Stimulated activated memory B cell treated with anti-CD40 and anti-IgM and Interleukin-4, amounts not matched to agents 10 μg/mL and 1 μg/mL and 100 μg/mL, for 72 hours (primary cell): ENCODE measurements around the gene SMAD9.

Experiments used
- ATAC-seq: fragments of 150-1000 bp; cut with Tn5 transposase; 2 replicates; pipeline ENCODE4 v1.10.0; 2021
- H3K27ac Mint-ChIP-seq: one replicate; pipeline ENCODE4 v1.8.0; 2022; ENCODE audit warnings: mild to moderate bottlenecking, mixed read lengths
- H3K27me3 Mint-ChIP-seq: one replicate; pipeline ENCODE4 v1.8.0; 2022; ENCODE audit warnings: mixed read lengths
- H3K36me3 Mint-ChIP-seq: one replicate; pipeline ENCODE4 v1.8.0; 2022; ENCODE audit warnings: mixed read lengths
- H3K4me1 Mint-ChIP-seq: one replicate; pipeline ENCODE4 v1.8.0; 2022; ENCODE audit warnings: mixed read lengths
- H3K4me3 Mint-ChIP-seq: one replicate; pipeline ENCODE4 v1.8.0; 2022; ENCODE audit warnings: mild to moderate bottlenecking, moderate library complexity, mixed read lengths
- H3K9me3 Mint-ChIP-seq: one replicate; pipeline ENCODE4 v1.8.0; 2022; ENCODE audit warnings: mixed read lengths

The SMAD9 gene

DNA sequence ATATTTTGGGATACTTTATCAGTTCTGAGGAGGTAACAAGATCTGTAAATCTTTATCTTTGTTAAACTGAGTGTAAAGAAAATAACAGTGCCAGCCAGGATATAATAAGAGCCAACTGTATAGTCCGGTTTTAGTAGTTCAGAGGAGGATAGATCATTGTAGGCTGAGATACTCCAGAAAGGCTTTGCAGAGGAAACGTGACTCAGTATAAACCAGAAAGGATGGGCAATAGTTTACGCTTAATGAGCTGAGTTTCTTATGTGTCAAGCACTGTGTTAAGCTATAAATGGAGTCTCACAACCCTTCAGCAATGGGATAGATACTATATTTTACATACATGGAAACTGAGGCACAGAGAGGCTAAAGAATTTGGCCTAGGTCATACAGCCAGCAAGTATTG is 97.3 kb downstream of the SMAD9 start:
- Mint-ChIP-seq H3K36me3 (peaks cover 12% of the 10 kb centered on the region), H3K4me3 (no peak overlapping the region), H3K27me3 (no peaks in the 10 kb centered on the region), H3K4me1 (peaks cover 38% of the 10 kb centered on the region), H3K27ac (no peak overlapping the region), H3K9me3 (no peaks in the 10 kb centered on the region)
- no peak for ATAC-seq

DNA sequence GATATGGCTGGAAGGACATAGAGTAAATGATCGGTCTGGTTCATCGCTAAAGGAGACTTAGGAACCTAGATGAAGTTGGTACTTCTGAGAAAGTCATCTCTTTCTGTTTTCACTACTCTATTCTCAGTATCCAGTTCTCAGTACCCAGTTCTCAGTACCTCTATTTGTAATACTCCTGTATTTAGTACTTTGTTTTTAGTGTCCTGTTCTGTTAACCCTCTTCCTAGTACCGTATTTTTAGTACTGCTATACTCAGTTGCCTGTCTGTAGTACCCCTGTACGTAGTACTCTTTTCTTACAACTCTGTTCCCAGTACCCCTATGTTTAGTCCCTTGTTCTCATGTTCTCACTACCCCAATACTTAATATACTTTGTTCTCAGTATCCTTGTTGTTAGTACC is 99.8 kb downstream of the SMAD9 start:
- Mint-ChIP-seq H3K9me3 (no peaks in the 10 kb centered on the region), H3K27ac (peak overlapping the region; percentile 70), H3K36me3 (peaks cover 11% of the 10 kb centered on the region), H3K4me3 (peak overlapping the region; percentile 87), H3K27me3 (peaks cover 4% of the 10 kb centered on the region), H3K4me1 (peaks cover 38% of the 10 kb centered on the region)
- ATAC-seq, result peak; percentile 58

DNA sequence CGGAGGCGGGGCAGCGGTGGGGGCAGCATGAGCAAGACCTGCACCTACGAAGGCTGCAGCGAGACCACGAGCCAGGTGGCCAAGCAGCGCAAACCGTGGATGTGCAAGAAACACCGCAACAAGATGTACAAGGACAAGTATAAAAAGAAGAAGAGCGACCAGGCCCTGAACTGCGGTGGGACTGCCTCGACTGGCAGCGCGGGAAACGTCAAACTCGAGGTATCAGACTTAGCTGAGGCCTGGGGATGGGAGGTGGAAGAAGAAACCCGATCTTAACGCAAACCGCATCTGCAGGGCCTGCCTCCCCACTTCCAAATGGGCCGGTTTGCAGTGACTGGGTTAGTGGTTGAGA is 100.3 kb downstream of the SMAD9 start:
- H3K4me3 Mint-ChIP-seq, result peak overlapping the region; percentile 87
- peaks cover 38% of the 10 kb centered on the region for H3K4me1 Mint-ChIP-seq
- peak overlapping the region; percentile 70 for H3K27ac Mint-ChIP-seq
- H3K9me3 Mint-ChIP-seq, result no peaks in the 10 kb centered on the region
- ATAC-seq, result peak; percentile 25
- peaks cover 9% of the 10 kb centered on the region for H3K27me3 Mint-ChIP-seq
- H3K36me3 Mint-ChIP-seq, result peaks cover 6% of the 10 kb centered on the region

DNA sequence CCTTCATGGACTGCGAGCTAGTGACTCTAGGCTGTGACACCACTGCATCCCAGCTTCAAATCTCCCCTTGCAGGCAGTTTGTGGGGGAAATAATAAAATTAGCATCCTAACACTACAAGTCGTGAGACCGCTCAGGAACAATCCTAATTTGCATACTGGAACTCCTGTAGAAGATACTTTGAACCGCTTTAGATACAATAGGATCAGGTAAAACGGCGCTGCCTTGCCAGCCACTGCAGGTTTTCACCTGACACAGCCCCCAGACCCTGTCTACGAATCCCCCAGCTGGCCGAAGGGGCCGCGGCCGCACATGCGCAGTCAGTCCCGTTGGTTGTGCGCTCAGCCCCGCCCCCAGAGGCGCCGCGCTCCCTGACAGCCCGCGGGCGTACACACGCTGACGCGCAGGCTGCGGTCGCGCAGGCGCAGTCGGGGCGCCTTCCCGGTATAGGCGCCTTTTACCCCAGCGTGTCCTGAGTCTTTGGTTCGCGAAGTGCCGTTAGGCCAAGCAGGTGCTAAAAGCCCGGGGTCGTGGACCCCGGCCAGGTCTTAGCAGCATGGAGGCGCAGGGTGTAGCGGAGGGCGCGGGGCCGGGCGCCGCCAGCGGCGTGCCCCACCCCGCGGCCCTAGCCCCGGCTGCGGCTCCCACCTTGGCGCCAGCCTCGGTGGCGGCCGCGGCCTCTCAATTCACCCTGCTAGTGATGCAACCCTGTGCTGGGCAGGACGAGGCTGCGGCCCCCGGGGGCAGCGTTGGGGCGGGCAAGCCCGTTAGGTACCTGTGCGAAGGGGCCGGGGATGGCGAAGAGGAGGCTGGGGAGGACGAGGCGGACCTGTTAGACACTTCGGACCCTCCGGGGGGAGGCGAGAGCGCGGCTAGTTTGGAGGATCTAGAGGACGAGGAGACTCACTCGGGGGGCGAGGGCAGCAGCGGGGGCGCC is 101.0 kb downstream of the SMAD9 start, which contains the start of gene RFXAP:
TSS of gene RFXAP (plus strand) at position 419 of the 935 bp plus-strand sequence. CDS start at position 555, 136 bp downstream.
- Mint-ChIP-seq H3K27me3 (peaks cover 15% of the 10 kb centered on the region), H3K36me3 (peaks cover 5% of the 10 kb centered on the region), H3K4me1 (peaks cover 38% of the 10 kb centered on the region), H3K9me3 (no peaks in the 10 kb centered on the region), H3K27ac (peak within 1 kb of the TSS; percentile 70), H3K4me3 (peak within 1 kb of the TSS; percentile 87)
- ATAC-seq, result peak; percentile 97

DNA sequence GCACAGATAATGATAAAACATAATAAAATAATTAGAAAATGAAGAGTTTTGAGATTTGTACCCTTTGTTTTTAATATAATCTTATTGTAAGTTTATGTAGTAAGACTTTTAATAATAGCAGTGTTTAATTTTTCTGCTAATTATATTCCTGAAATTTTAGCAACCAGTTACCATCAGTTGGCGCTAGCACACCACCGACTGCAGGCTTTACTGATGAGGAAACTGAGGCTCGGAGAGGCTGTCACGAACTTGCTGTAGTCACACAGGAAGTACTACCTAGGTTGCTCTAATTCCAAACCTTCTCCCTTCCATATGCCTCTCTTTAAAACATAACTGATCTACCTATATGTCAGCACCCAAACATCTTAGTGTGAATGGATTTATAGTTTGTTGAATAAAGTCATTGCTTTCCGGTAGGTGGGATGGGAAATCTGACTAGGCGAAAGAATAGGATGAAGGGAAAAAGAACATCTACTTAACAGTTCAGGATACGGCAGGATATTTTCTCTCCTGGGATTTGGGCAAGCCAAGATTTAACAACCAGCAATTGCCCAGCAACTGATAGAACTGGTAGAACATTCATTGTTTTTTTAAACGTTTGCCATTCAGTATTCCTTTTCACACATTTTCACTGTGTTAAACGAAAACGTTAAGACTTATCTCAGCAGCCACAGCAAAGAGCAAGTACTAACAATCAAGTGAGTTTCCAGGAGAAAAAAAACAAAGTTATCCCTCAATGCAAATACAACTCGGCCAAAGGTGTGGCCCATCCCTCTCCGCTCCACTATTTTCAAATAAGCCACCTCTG is 101.8 kb downstream of the SMAD9 start:
- H3K27ac Mint-ChIP-seq, result peak overlapping the region; percentile 70
- peak overlapping the region; percentile 87 for H3K4me3 Mint-ChIP-seq

DNA sequence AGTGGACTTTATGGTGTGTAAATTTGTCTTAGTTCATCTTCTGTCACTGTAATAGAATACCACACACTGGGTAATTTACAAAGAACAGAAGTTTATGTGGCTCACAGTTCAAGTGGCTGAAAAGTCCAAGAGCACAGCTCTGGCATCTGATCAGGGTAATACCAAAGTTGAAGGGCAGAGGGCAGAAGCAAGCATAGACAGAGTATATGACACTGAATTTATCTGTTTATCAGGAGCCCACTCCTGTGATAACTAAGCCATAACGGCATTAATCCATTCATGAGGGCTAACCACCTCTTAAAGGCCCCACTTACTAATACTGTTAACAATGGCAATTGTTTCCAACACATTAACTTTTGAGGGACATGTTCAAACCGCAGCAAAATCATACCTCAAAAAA is 105.0 kb downstream of the SMAD9 start:
- H3K4me3 Mint-ChIP-seq, result no peak overlapping the region
- no peaks in the 10 kb centered on the region for H3K9me3 Mint-ChIP-seq
- peaks cover 53% of the 10 kb centered on the region for H3K27me3 Mint-ChIP-seq
- H3K36me3 Mint-ChIP-seq, result no peaks in the 10 kb centered on the region
- no peak overlapping the region for H3K27ac Mint-ChIP-seq
- peaks cover 19% of the 10 kb centered on the region for H3K4me1 Mint-ChIP-seq
- no peak for ATAC-seq

More for the DNA sequence above, 101.8 kb downstream of the SMAD9 start:
- H3K36me3 Mint-ChIP-seq, result peaks cover 3% of the 10 kb centered on the region
- H3K4me1 Mint-ChIP-seq, result peaks cover 34% of the 10 kb centered on the region
- peaks cover 24% of the 10 kb centered on the region for H3K27me3 Mint-ChIP-seq
- peak; percentile 1 for ATAC-seq
- no peaks in the 10 kb centered on the region for H3K9me3 Mint-ChIP-seq

DNA sequence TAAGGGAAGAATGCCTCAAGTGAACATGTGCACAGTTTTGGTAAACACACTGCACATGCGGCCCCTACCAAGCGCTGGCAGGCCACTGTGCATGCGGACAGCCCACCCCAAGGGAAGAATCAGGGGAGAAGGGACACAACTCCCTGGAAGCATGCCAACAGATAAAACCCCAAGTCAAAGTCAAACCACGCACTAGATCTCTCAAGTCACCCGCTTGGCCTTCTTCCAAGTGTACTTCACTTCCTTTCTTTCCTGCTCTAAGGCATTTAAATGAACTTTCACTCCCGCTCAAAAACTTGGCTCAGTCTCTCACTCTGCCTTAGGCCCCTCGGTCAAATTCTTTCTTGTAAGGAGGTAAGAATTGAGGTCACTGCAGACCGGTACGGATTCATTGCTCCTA is 105.6 kb downstream of the SMAD9 start:
- Mint-ChIP-seq H3K9me3 (no peaks in the 10 kb centered on the region), H3K36me3 (no peaks in the 10 kb centered on the region), H3K27ac (no peak overlapping the region), H3K4me3 (no peak overlapping the region), H3K4me1 (peaks cover 13% of the 10 kb centered on the region), H3K27me3 (peaks cover 59% of the 10 kb centered on the region)
- ATAC-seq, result no peak

DNA sequence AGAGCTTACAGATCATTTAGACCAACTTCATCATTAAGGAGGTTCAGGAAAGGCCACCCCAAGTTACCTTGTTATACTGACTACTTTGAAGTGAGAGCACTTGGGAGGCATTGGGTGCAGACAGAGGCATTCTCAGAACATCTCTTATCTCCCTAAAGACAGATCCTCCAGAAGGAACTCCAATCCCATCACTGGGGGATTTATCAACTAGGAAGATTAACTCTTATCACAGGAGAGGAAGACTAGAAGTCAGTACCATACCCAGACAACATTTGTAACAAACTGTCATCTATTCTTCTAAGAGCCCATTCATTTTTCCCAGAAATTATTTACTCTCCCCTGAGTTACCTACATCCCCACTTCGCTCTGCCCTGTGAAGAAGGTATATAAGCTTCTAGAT is 106.8 kb downstream of the SMAD9 start:
- Mint-ChIP-seq H3K27me3 (peaks cover 59% of the 10 kb centered on the region), H3K9me3 (no peaks in the 10 kb centered on the region)

DNA sequence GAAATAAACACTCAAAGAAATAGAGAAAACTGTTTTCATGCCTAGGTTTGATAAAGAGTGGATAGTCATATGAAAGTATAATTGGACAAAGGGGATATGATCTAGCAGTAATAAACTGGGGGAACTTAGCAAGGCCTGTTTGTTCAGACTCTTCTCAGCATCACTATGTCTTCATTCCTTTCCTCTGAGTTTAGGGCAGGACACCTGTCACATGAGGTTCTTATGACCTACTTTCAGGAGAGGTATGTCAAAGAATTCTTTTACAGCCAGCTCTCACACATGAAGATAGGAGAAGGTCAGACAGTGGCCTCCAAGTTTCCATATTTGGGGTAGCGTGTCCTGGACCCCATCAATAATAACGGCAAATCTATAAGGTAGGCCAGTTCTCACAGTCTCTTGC is 112.4 kb downstream of the SMAD9 start:
- Mint-ChIP-seq H3K4me3 (no peak overlapping the region), H3K36me3 (no peaks in the 10 kb centered on the region), H3K27me3 (peaks cover 31% of the 10 kb centered on the region), H3K4me1 (peaks cover 19% of the 10 kb centered on the region), H3K27ac (no peak overlapping the region), H3K9me3 (no peaks in the 10 kb centered on the region)
- no peak for ATAC-seq

More for the DNA sequence above, 106.8 kb downstream of the SMAD9 start:
- H3K36me3 Mint-ChIP-seq, result no peaks in the 10 kb centered on the region
- peaks cover 2% of the 10 kb centered on the region for H3K4me1 Mint-ChIP-seq
- ATAC-seq, result no peak
- no peak overlapping the region for H3K4me3 Mint-ChIP-seq
- H3K27ac Mint-ChIP-seq, result no peak overlapping the region

DNA sequence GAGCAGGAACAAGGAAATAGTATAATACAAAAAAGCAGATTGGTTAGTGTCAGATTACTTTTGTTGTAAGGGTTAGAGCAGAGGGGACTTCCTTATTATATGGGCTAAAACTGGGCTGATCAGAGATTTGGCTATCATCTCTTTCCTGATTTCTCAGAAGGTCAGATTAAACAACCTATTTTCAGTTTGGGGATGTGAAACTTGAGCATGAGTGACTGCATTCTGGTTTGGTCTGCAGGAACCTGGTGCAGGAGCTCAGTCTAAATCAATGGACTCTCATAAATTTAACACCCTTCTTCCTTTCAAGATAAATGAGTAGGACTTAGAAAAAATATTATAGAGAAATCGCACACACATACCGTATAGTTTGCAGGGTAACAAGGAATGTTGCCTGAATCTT is 113.9 kb downstream of the SMAD9 start:
- ATAC-seq, result peak; percentile 78
- Mint-ChIP-seq H3K4me1 (peaks cover 19% of the 10 kb centered on the region), H3K36me3 (no peaks in the 10 kb centered on the region), H3K27me3 (peaks cover 15% of the 10 kb centered on the region), H3K9me3 (no peaks in the 10 kb centered on the region), H3K27ac (peak overlapping the region; percentile 30), H3K4me3 (no peak overlapping the region)

DNA sequence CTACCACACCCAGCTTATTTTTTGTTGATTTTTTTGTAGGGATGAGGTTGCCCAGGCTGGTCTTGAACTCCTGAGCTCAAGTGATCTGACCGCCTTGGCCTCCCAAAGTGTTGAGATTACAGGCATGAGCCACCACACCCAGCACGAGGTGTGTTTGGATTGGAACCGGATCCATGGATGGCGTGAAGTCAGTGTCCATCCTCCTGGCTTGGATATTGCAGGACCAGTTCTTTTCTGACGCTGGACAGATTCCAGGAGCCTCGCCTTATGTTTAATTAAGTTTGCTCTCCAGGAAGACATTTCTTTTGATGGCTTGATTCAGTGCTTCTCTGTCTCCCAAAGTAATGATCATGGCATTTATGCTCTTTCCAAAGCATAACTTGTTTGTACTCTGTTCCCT is 115.5 kb downstream of the SMAD9 start:
- Mint-ChIP-seq H3K4me1 (peaks cover 19% of the 10 kb centered on the region), H3K4me3 (no peak overlapping the region), H3K27ac (no peak overlapping the region), H3K36me3 (no peaks in the 10 kb centered on the region), H3K27me3 (peaks cover 14% of the 10 kb centered on the region), H3K9me3 (no peaks in the 10 kb centered on the region)
- no peak for ATAC-seq

DNA sequence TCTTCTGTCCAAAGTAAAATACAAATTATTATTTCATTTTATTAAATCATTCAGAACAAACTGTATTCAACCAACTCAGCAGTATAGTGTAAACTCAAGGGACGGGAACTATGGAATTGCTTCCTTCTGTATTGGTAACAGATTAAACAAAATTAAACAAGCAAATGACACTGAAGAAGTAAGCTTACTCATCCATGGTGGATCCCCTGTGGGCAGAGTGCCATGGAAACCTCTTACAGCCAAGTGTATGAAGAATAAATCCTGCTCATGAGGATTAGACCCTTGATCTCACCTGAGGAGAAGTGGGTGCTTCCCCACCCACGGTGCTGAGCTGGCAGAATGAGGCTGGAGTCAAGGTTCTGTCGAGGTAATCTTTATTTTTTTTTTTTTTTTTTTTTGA is 119.0 kb downstream of the SMAD9 start:
- Mint-ChIP-seq H3K9me3 (no peaks in the 10 kb centered on the region), H3K36me3 (no peaks in the 10 kb centered on the region), H3K4me1 (peaks cover 8% of the 10 kb centered on the region), H3K27me3 (peaks cover 20% of the 10 kb centered on the region), H3K27ac (no peak overlapping the region), H3K4me3 (no peak overlapping the region)
- ATAC-seq, result no peak

DNA sequence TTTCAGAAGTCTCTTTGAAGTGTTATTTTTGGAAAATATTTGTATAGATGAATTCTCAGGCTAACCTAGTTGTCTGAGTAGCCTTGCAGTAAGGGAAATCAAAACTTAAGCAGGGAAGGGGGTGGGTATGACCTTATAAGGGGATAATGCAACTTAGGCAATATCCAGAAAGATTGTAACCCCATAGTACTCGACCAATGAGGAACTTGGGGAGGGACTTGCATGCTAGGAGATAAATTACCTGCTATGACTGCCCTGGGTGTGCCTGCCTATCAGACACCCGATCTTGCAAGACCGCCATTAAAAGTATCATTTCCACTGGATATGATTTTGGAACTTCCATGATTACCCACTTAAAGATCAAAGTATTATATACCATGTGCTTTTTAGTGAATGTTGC is 124.0 kb downstream of the SMAD9 start:
- H3K36me3 Mint-ChIP-seq, result no peaks in the 10 kb centered on the region
- no peaks in the 10 kb centered on the region for H3K9me3 Mint-ChIP-seq
- H3K4me3 Mint-ChIP-seq, result no peak overlapping the region
- no peaks in the 10 kb centered on the region for H3K4me1 Mint-ChIP-seq
- peaks cover 30% of the 10 kb centered on the region for H3K27me3 Mint-ChIP-seq
- no peak overlapping the region for H3K27ac Mint-ChIP-seq
- no peak for ATAC-seq

DNA sequence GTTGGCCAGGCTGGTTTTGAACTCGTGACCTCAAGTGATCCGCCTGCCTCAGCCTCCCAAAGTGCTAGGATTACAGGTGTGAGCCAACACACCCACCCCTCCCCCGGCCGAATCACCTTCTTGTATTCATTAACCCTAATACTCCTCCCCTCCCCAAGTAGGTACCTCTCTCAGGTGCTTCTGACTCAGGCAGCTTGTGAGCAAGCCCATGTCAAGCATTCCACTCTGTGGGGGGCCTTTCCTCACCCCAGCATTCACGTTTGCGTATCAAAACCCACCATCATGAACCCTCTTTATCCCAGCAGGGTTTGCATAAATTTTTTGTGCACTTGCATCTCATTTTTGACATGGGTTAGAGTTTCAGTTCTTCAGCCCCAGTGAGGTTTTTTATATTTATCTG is 124.6 kb downstream of the SMAD9 start:
- H3K4me1 Mint-ChIP-seq, result no peaks in the 10 kb centered on the region
- H3K4me3 Mint-ChIP-seq, result no peak overlapping the region
- peaks cover 25% of the 10 kb centered on the region for H3K27me3 Mint-ChIP-seq
- no peak overlapping the region for H3K27ac Mint-ChIP-seq
- H3K36me3 Mint-ChIP-seq, result no peaks in the 10 kb centered on the region
- no peaks in the 10 kb centered on the region for H3K9me3 Mint-ChIP-seq
- no peak for ATAC-seq
